Midbrain (tissue), 1 donor: ENCODE results near the gene PCSK5.
"Not testable (repeated sequence)": the region's sequence is repeated elsewhere in the genome, so short reads cannot be mapped to it uniquely, and the experiment has no call there.

Source experiments
- DNase-seq: peaks from one replicate; lab custom pipeline; 2025; lab: John Stamatoyannopoulos, UW

The PCSK5 gene

DNA sequence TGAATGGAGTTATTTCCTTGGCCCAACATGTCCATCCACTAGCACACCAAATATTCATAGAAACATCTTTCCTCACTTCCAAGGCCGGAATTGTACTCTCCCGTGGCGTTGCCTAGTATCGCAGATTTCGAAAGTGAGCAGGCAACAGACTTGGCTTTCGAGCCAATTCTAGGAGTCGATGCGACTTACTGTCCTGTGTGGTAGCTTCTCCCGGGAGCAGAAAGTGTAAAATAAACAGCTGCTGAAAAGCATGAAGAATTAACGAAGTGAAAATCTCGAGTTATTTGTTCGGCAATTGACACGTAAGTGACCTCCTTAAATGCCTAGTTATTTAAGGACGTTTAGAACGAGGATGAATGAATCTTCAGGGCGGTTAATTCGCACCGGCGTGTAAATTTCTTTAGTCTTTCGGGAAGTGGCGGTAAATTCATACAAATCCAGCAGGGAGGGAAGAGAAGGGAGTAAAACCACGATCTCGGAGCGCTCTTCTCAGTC is 449 bp upstream of the PCSK5 start:
- DNase-seq: no peak

DNA sequence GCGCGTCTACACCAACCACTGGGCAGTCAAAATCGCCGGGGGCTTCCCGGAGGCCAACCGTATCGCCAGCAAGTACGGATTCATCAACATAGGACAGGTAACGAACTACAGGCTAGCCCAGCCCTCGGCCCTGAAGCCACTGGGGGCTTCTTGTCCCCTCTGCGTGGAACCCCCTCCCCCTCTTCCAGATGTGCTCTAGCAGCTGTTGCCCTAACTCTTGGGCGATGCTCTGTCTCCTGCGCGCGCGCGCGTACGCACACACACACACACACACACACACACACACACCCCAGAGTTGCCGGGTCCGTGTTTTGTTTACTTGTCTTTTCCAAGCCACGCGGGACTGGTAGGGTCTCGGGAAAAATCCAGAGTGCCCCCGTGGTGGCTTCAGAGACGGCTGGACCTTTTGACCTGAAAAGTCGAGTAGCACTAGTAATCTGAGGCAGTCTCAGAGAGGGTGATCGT is 836 bp downstream of the PCSK5 start:
- DNase-seq: no peak

DNA sequence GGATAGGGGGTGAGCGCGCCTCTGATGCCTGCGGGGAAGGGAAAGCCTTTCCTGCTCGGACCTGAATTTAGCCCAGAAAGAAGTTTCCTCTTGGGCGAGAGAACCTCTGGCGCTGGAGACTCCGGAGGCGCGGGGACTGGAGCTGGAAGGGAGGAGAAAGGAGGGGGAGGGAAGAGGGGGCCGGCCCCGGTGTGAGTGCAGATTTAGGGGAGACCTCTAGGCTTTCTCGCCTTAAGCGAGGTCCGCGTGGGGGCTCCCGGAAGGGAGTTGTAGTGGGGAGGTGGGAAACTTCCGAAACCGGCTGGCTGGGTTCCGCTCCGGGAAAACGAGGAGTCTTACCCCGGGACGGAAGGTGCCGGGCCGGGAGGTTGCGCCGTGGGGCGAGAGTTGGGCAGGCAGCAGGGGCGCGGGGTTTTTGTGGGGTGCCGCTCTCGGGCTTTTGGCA is 1.3 kb downstream of the PCSK5 start:
- DNase-seq: peak; percentile 42

DNA sequence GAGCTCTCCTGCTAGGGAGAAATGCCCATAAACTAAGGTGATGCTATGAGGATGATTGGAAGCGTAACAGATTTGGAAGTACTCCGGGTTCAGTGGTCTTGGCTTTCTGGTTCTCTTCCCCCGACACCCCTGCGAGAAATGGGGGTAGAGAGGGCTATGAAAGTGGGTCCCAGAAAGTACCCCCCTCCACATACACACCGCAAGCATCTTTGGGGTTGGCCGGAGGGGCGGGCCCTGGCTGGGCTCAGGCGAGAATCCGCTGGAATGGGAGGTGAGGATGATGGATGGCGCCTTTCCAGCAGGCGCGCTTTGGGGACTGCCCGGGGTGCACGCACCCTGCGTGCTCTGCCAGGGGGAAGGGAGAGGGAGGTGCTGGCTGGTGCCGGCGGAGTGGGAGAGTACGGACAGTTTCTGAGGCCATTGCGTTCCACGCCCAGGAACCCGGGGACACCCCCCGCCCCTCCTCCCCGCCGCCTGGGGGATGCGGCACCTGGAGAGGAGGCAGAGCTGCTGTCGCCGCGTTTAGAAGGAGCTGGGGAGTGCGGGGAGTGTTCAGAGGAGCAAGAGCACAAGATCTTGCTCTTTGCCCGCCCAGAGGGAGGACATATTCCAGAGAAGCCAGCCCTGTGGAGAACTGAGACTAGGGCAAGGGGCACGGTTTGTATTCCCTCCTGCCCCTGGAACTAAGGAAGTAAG is 1.9 kb downstream of the PCSK5 start:
- peak; percentile 28 for DNase-seq

DNA sequence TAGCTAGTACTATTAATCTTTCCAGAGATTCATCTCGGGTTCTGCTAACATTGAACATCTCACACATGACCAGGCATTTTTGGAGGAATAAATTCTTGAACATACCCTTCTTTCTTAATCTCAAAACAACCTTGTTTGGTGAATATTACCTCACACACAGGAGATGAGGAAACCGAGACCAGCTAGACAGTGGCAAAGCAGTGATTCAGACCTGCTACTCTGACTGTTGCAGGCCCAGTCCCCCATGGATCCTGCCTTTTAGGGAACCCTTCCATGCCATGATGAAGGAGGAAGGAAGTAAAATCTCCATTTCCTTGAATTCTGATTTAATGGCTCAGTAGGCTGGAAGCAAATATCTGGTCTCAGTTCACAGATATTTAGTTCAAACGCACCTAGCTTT is 2.6 kb downstream of the PCSK5 start:
- DNase-seq: no peak

GRCh38 chr9:75894566-75894965 is 4.1 kb downstream of the PCSK5 start:
- no peak for DNase-seq

DNA sequence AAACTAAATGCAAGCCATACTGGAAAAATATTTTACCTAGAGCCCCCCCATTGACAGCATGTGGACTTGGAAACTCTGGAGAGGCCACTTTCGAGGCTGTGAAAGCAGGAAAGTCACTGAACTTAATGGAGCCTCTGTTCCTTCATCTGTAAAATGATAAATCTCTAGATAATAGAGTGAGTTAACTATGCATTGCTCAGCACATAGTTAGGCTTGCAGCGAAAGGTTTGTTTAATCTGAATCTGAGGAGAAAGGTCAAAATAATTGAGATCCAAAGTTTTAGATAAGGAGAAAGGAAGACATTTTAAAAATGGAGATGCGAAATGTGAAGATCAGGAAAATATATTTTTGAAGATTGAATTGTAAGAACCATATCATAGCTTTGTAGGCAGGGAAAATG is 4.6 kb downstream of the PCSK5 start:
- DNase-seq: no peak

DNA sequence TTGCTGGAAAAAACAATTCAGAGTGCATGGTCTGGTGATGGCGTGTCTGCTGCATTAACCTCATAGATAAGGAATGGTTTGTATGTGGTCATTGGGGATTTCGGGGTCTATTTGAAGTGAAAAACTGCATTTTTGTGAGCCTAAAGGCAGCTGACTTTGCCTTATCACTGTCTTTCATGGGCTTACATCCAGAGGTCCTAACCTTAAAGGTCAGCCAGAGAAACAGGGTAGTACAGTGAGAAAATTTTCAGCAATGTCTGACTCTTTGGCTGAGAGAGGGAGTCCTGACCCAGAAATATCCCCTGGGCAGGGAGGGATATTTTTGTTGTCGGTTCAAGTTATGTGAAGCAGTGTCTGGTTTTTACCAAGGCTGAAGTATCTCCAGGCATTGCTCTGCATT is 5.7 kb downstream of the PCSK5 start:
- no peak for DNase-seq

DNA sequence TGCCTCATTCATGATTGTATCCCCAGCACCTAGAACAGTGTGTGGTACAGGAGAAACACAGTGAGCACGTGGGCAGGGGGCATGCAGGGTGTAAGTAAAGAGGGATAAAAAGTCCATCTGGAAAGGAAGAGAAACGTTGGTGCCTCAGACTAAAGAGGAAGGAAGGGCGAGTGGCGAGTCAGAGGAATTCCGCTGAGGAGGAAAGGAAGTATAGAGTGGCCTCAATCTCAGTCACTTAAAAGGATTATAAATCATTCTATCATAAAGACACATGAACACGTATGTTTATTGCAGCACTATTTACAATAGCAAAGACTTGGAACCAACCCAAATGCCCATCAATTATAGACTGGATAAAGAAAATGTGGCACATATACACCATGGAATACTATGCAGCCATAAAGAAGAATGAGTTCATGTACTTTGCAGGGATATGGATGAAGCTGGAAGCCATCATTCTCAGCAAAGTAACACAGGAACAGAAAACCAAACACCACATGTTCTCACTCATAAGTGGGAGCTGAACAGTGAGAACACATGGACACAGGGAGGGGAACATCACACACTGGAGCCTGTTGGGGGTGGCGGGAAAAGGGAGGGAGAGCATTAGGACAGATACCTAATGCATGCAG is 10.5 kb downstream of the PCSK5 start:
- DNase-seq: not testable (repeated sequence)

DNA sequence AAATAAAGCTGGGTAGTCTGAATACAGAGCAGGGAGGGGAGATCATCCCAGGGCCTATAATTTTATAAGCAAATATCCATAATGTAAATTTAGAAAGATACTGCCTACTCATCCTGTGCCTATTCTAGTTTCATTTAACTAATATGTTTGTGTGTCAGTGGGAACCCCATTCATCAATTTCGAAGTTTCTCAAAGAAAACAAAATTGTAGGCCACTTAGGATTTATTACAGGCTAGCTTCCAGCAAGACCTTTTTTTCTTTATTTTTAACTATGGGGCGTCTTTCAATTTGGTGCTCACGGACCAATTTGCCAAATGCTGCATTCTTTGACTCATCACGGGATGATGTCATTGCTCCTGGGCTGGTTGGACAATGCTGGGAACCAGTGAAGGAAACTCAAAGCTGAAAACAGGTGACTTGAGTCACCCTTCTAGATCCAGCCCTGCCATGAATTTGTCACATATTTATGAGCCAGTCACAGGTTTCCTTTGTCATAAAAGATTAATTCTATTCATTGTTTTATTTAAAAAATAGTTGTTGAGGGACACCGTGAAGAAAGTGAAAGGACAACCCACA is 13.4 kb downstream of the PCSK5 start:
- no peak for DNase-seq

- no peak for DNase-seq
These were observed 13.9 kb downstream of the PCSK5 start for GRCh38 chr9:75904364-75904763.

- DNase-seq: no peak
These were observed 16.1 kb downstream of the PCSK5 start for GRCh38 chr9:75906531-75906930.

DNA sequence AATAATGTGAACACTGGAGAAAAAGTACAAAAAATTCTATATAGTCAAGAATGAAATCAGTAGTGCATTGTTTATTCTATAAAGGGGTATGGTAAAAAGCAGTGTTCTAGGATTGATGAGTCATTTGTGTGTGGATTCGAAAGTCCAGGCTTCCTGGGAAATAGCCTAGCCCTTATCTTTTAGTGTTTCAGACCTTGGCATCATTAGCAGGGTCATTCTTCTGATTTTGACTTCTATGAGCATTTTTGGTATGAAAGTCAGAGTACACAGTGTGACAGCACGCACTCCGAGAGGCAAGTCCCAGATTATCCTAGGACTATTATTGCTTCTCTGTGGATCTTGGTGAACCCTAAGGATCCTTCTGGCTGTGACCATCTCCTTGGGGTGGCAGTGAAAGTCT is 16.9 kb downstream of the PCSK5 start:
- no peak for DNase-seq

DNA sequence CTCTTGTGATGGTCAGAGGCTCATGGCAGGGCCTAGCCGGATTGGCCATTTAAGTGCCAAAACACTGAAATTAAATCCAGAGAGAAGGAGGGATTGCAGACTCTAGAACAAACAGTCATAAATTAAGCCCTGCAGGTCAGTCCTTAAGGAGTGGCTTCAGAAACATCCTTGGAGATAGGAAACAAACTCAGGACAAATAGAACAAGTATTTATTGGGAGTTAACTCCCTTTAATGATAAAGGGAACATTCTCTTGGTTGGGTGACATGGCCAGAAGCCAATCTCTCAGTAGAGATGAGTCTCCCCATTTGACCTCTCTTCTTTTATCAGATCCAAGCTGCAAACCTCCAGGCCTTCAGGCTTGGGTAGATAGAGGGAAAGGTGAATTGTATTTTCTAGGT is 17.4 kb downstream of the PCSK5 start:
- DNase-seq: no peak

DNA sequence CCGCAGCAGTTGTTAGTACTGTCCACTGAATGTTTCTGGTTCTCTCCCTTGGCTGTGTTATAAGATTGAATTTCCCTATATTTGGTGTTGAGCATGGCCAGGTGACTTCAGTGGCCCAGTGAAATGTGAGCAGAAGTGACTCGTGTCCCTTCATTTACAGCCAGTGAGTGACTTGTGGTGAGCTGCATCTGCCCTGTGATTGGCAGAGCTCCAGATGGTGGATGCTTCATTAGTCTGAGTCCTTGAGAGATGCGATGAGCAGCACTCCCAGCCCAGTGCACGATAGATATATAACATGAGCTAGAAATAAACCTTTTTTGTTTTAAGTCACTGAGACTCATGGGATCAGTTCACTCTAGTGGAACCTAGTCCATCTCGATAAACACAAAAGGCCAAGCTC is 19.3 kb downstream of the PCSK5 start:
- no peak for DNase-seq

DNA sequence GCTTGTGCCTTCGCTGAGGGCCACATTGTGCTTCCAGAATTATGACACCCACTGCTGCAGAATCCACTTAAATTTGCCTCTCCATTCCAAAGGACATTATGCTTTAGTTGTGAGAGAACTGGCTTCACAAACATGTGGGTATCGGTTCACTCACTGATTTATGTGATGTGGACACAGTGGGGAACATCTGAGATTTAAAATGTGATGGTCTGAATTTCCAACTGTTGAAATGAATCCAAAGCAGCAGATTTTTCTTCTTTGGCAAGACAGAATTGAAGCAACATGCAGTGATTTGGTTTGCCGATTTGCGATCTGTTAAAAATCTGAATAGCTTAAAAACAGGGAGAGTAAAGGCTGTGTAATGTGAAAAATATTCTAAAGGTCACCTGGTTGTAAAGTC is 20.3 kb downstream of the PCSK5 start:
- DNase-seq: no peak

GRCh38 chr9:75911390-75911789 is 20.9 kb downstream of the PCSK5 start:
- no peak for DNase-seq

DNA sequence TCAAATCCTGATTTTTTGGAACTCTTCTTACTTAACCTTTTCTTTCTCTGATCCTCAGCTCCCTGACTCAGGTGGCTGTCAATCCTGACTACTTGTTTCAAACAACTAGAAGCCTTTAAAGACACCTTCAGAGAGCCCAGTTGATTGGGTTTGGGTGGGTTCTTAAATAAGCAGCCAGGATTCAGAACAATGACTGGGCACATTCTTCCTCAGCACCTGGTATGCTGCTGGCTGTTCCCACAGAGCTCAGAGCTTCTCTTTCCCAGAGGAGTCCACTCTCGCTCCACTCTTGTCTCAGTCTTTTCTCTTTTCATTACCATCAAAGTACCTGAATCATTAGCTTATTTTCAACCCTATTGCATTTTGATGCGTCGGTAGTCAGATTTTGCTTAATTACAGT is 22.5 kb downstream of the PCSK5 start:
- no peak for DNase-seq

DNA sequence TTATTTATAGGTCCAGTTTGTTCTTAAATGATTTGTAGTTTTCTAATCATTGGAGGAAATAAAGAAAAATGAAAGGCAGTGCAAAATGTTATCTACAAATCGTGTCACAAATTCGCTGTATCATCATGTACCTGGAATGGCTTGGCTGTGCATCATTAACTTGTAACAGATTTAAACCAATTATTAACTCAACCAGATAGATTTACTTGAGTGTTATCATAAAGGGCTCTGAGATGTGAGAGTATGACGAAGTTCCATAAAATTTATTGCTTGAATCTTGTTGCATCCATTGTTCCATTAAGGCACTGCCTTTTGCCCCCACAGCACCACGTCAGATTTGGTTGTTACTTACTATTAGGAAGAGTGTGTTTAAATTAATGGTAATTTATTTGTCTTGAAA is 23.5 kb downstream of the PCSK5 start:
- DNase-seq: no peak

DNA sequence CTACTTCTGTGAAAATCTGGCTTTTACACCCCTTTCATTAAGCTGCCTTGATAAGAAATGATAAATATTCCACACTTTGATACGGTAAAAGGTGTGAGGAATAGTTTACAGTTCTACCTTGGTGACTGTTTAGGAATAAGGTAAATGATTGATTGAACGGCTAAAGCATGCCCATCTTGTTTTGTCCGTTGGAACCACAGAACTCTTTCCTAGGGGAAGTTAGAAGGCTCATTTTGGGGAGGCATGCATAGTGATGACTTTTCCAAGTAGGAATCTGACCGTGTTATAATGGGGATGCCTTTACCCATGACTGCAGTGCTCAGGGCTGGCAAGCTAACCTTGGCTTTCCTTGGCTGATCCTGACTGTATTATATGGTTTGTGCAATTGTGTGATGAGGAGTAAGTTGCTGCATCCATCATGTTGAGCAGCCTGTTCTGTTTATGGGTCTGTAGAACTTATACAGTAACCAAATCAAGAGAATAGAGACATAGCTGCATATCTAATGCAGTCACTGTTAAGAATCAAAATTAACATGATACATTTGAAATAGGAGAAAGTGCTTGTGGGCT is 24.5 kb downstream of the PCSK5 start:
- DNase-seq: no peak

DNA sequence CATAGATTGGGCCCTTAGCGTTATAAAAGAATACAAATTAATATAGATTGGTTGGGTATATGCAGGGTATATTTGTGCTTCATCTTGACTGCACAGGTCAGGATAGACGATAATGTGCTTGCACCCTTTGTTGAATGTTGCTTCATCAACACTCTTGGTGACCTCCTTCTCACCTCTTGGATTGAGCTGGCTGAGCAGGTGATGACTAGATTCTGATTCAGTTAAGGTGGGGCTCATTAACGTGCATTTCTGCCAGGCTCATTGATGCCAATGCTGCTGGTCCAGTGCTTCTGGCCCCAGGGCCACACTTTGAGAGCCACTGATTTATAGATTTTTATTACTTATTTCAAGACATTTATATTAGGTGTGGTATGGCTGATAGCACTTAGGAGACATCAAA is 27.7 kb downstream of the PCSK5 start:
- no peak for DNase-seq

DNA sequence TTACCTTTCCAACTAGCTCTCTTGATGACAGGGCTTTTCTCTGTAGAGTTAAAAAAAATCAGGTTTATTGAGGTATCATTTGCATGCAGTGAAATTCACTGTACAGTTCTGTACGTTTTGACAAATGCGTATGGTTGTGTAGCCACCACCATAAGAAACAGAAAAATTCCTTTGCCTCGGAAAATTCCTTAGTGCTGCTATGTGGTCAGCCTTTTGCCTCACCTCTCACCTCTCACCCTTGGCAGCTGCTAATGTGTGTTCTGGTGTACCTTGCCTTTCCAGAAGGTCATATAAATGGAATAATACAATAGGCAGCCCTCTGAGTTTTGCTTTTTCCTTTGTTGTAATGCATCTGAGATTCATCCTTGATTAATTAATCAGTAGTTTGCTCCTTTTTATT is 28.4 kb downstream of the PCSK5 start:
- DNase-seq: no peak
